Renal cortex interstitium (tissue), 11 donors: Measurements from ENCODE around the gene FKBP9. TPM values are rescaled to one million over a fixed set of nuclear protein-coding genes. Genes with fewer than 3 reads are reported as not detected.

Experiments used
- DNase-seq, 11 donors: peaks; one replicate each; pipeline ENCODE4 v3.0.0-alpha.2; 2013; ENCODE audit warnings: low read depth in 9 of 11, low spot score in 4 of 11; ENCODE audit errors: extremely low read depth in 1 of 11
- polyA plus RNA-seq, 3 donors: library from polyadenylated mRNA; unstranded; fragments of 120-200 nt; gene quantifications; one replicate each; pipeline ENCODE4 v1.2.1, GENCODE V29; 2013; ENCODE audit not compliant: insufficient read length in 3 of 3

The FKBP9 gene
- polyA plus RNA-seq, 3 donors: 125 to 176 (median 168) TPM

- DNase-seq: no peak
These were observed 87.1 kb downstream of the FKBP9 start for GRCh38 chr7:33044401-33044718.

GRCh38 chr7:33044986-33045385, 87.7 kb downstream of the FKBP9 start:
- DNase-seq: no peak

- DNase-seq: no peak
These were observed 91.0 kb downstream of the FKBP9 start for GRCh38 chr7:33048257-33048656.

GRCh38 chr7:33048704-33049103, 91.5 kb downstream of the FKBP9 start:
- no peak for DNase-seq

- DNase-seq: peak in 6 of 11 donors; percentile 31 to 68 (median 44)
These were observed 93.5 kb downstream of the FKBP9 start for GRCh38 chr7:33050535-33051318.

- DNase-seq: no peak
These were observed 96.5 kb downstream of the FKBP9 start for GRCh38 chr7:33053721-33054120.

GRCh38 chr7:33054261-33054964, 97.2 kb downstream of the FKBP9 start:
- DNase-seq: no peak

GRCh38 chr7:33055158-33055557, 97.9 kb downstream of the FKBP9 start:
- DNase-seq: no peak

Other genes starting within 250 kb of the FKBP9 start
- gene KBTBD2, start 65.7 kb upstream of the FKBP9 start, polyA plus RNA-seq: 10 to 100 TPM; 51.2 to 61.1 (median 56.8) TPM
- gene NT5C3A, start 105.3 kb downstream of the FKBP9 start, polyA plus RNA-seq: 10 to 100 TPM; 29.2 to 43.3 (median 39.5) TPM
- 10 to 100 TPM; 32.1 to 36.1 (median 35.3) TPM for gene RP9, start 152.0 kb downstream of the FKBP9 start, polyA plus RNA-seq
- gene BBS9, start 172.1 kb downstream of the FKBP9 start, polyA plus RNA-seq: 10 to 100 TPM; 15.5 to 17.2 (median 16.9) TPM